Endothelial cell of umbilical vein (primary cell): Measurements from ENCODE around the gene MOCOS. TPM values are rescaled to one million over a fixed set of nuclear protein-coding genes. Genes with fewer than 3 reads are reported as not detected.

Experiments
- BruUV-seq: library from RNA; stranded (reverse); fragments of 400-500 nt; replicated peaks from 2 replicates; lab custom pipeline; 2021; lab: Mats Ljungman, UMichigan
- CTCF ChIA-PET: fragments of 300-600, 350-600 bp; sonication (Branson Sonifier 250); formaldehyde crosslinking; loops from one replicate; lab custom pipeline; 2021; ENCODE audit warnings: antibody characterized with exemption, inconsistent platforms; lab: Charles Lee
- POLR2A ChIA-PET: fragments of 300-600, 350-600 bp; sonication (Branson Sonifier 250); formaldehyde crosslinking; loops from one replicate; lab custom pipeline; 2021; ENCODE audit warnings: antibody characterized with exemption, inconsistent platforms; lab: Charles Lee
- DNase-seq: peaks from one replicate; pipeline ENCODE4 v3.0.0-alpha.2; 2011; ENCODE audit warnings: low read depth, low spot score
- FAIRE-seq: peaks from 2 replicates; lab custom pipeline; 2011; peaks lifted over from hg19 to GRCh38; lab: Jason Lieb, UNC
- H2AFZ ChIP-seq: 2 replicates; pipeline ENCODE4 v1.6.0; 2012; ENCODE audit warnings: low read depth, low read length, control low read depth, inconsistent platforms
- H3K27ac ChIP-seq: 2 replicates; pipeline ENCODE4 v1.5.1; 2011; ENCODE audit warnings: low read depth, mild to moderate bottlenecking, control low read depth, low read length, moderate library complexity; ENCODE audit not compliant: insufficient read depth
- H3K27me3 ChIP-seq, 2 experiments: 2 replicates each; pipeline versions ENCODE4 v1.6.0 to v1.6.1; 2011; ENCODE audit warnings: low read length in 2 of 2, mixed read lengths in 1 of 2; ENCODE audit not compliant: control insufficient read depth in 2 of 2, insufficient read depth in 2 of 2
- H3K36me3 ChIP-seq, 2 experiments: 2 replicates in 1 of 2; 3 replicates in 1 of 2; pipeline ENCODE4 v1.5.1; 2011; ENCODE audit warnings: low read length in 2 of 2, mild to moderate bottlenecking in 1 of 2, moderate library complexity in 1 of 2; ENCODE audit not compliant: control insufficient read depth in 2 of 2, insufficient read depth in 2 of 2; ENCODE audit errors: extremely low read depth in 1 of 2
- H3K4me1 ChIP-seq: 3 replicates; pipeline ENCODE4 v1.5.1; 2011; ENCODE audit warnings: mild to moderate bottlenecking, low read length; ENCODE audit not compliant: control insufficient read depth, insufficient read depth; ENCODE audit errors: extremely low read depth
- H3K4me2 ChIP-seq: 2 replicates; pipeline ENCODE4 v1.6.1; 2011; ENCODE audit warnings: low read length, control low read depth, mixed read lengths; ENCODE audit not compliant: insufficient read depth
- H3K4me3 ChIP-seq, 3 experiments: fragments of 200-600 bp in 1 of 3; sonication (generic), shearing (Covaris generic) in 1 of 3; replicated peaks in 1 of 3; 2 replicates each; pipeline ENCODE4 v1.5.1; 2011 to 2016; ENCODE audit warnings: control low read depth in 3 of 3, low read length in 3 of 3, mild to moderate bottlenecking in 2 of 3, inconsistent platforms in 1 of 3, low read depth in 1 of 3, moderate library complexity in 1 of 3; ENCODE audit not compliant: insufficient read depth in 1 of 3
- H3K79me2 ChIP-seq: 2 replicates; pipeline ENCODE4 v1.6.0; 2012; ENCODE audit warnings: low read length, inconsistent platforms; ENCODE audit not compliant: control insufficient read depth, insufficient read depth
- H3K9ac ChIP-seq: replicated peaks from 2 replicates; pipeline ENCODE3; 2011; ENCODE audit warnings: low read length, control low read depth; ENCODE audit not compliant: insufficient read depth; ENCODE audit errors: extremely low read depth
- H3K9me1 ChIP-seq: replicated peaks from 3 replicates; pipeline ENCODE4 v1.6.0; 2011; ENCODE audit warnings: mild to moderate bottlenecking, low read length; ENCODE audit not compliant: control insufficient read depth, insufficient read depth; ENCODE audit errors: extremely low read depth
- H3K9me3 ChIP-seq: replicated peaks from 2 replicates; pipeline ENCODE4 v1.5.1; 2012; ENCODE audit warnings: low read length, inconsistent platforms; ENCODE audit not compliant: control insufficient read depth, insufficient read depth
- H4K20me1 ChIP-seq: replicated peaks from 2 replicates; pipeline ENCODE3; 2011; ENCODE audit warnings: mild to moderate bottlenecking, low read length; ENCODE audit not compliant: control insufficient read depth, insufficient read depth; ENCODE audit errors: extremely low read depth
- EZH2 ChIP-seq: IDR thresholded peaks from 2 replicates; pipeline ENCODE4 v1.6.1; 2012; ENCODE audit warnings: borderline replicate concordance, low read depth, mild to moderate bottlenecking, moderate library complexity, low read length, inconsistent platforms; ENCODE audit not compliant: severe bottlenecking
- FOS ChIP-seq: IDR thresholded peaks from 2 replicates; pipeline ENCODE4 v1.6.1; 2011; ENCODE audit warnings: mild to moderate bottlenecking, low read length, moderate library complexity, borderline replicate concordance; ENCODE audit not compliant: insufficient read depth
- GATA2 ChIP-seq: IDR thresholded peaks from 2 replicates; pipeline ENCODE4 v1.7.0; 2011; ENCODE audit warnings: low read depth, mild to moderate bottlenecking, moderate library complexity, mixed read lengths, low read length; ENCODE audit not compliant: insufficient read length, insufficient read depth
- JUN ChIP-seq: IDR thresholded peaks from 2 replicates; pipeline ENCODE4 v1.6.1; 2011; ENCODE audit warnings: borderline replicate concordance, low read depth; ENCODE audit not compliant: insufficient read length, insufficient read depth
- MAX ChIP-seq: IDR thresholded peaks from 2 replicates; pipeline ENCODE4 v1.6.1; 2011; ENCODE audit not compliant: insufficient read depth, insufficient read length
- POLR2A ChIP-seq: IDR thresholded peaks from 2 replicates; pipeline ENCODE4 v1.6.1; 2012; ENCODE audit warnings: low read depth, mild to moderate bottlenecking, control low read depth, low read length
- POLR2AphosphoS5 ChIP-seq: IDR thresholded peaks from 2 replicates; pipeline ENCODE4 v1.6.1; 2012; ENCODE audit warnings: low read depth, mild to moderate bottlenecking, control low read depth, low read length, moderate library complexity; ENCODE audit not compliant: insufficient read depth
- dilution Hi-C: fragments of 300-500 bp; cut with MboI; formaldehyde crosslinking; loops from one replicate; pipeline ENCODE4 v1.15.0; 2019; ENCODE audit warnings: low sequenced_read_pairs; ENCODE audit not compliant: extremely low pct_ligation_motif_present
- intact Hi-C: fragments of 100-400 bp; cut with micrococcal nuclease; formaldehyde crosslinking; loops from one replicate; pipeline ENCODE4 v1.10.0; 2022
- polyA plus RNA-seq, 4 experiments: library from polyadenylated mRNA; depleted of rRNA in 3 of 4; stranded (reverse) in 3 of 4; unstranded in 1 of 4; fragments of >200 nt; gene quantifications; 2 replicates each; pipeline versions ENCODE4 v1.2.1 to v1.2.3, GENCODE V29; 2011 to 2012; ENCODE audit warnings: missing spikeins in 1 of 4
- total RNA-seq: library from RNA; stranded (reverse); gene quantifications from 2 replicates; pipeline ENCODE4 v1.2.3, GENCODE V29; 2021
- TF ChIP-seq, protein P1 (sequence below), 2 donors: IDR thresholded peaks; 1 replicate in 1 of 2; 2 replicates in 1 of 2; pipeline ENCODE4 v1.5.1; 2011; ENCODE audit warnings: low read length in 2 of 2, mild to moderate bottlenecking in 2 of 2, moderate library complexity in 2 of 2, control low read depth in 1 of 2, inconsistent platforms in 1 of 2, low read depth in 1 of 2; ENCODE audit not compliant: insufficient read depth in 1 of 2; ENCODE audit errors: extremely low read depth in 1 of 2

The MOCOS gene
- total and polyA plus RNA-seq, 2 donors (not counting 3 experiments of a cell fraction or from before 2014, with no cell fraction given), result 0.18 to 0.88 TPM

GRCh38 chr18:36288689-36289088 lies 101.4 kb downstream of the MOCOS start:
- intact Hi-C loops (loop anchor here (10.0 kb wide), 1 partner anchor 534 kb away; no protein-coding TSS in a partner anchor), dilution Hi-C loops (no loop called here)
- FAIRE-seq (no peak), DNase-seq (no peak)
- H3K4me1 ChIP-seq, result no peaks in the 10 kb centered on the region
- no peaks in the 10 kb centered on the region for H4K20me1 ChIP-seq
- CTCF ChIA-PET, result interaction anchor here (1.1 kb wide), 1 partner anchor 271 kb away, joined by 3 read pairs; no protein-coding TSS in a partner anchor
- no peak overlapping the region for H3K4me3 ChIP-seq
- peaks cover 2 to 7% of the 10 kb centered on the region in 2 experiments for H3K27me3 ChIP-seq
- no peaks in the 10 kb centered on the region for H3K9me3 ChIP-seq
- H3K79me2 ChIP-seq, result no peaks in the 10 kb centered on the region
- no TSS peak for BruUV-seq
- no peaks in the 10 kb centered on the region for H3K36me3 ChIP-seq
- TF ChIP-seq POLR2A (no peak), JUN (no peak), MAX (no peak), GATA2 (no peak), EZH2 (no peak), FOS (no peak), POLR2AphosphoS5 (no peak)
- TF ChIP-seq, protein P1, sequence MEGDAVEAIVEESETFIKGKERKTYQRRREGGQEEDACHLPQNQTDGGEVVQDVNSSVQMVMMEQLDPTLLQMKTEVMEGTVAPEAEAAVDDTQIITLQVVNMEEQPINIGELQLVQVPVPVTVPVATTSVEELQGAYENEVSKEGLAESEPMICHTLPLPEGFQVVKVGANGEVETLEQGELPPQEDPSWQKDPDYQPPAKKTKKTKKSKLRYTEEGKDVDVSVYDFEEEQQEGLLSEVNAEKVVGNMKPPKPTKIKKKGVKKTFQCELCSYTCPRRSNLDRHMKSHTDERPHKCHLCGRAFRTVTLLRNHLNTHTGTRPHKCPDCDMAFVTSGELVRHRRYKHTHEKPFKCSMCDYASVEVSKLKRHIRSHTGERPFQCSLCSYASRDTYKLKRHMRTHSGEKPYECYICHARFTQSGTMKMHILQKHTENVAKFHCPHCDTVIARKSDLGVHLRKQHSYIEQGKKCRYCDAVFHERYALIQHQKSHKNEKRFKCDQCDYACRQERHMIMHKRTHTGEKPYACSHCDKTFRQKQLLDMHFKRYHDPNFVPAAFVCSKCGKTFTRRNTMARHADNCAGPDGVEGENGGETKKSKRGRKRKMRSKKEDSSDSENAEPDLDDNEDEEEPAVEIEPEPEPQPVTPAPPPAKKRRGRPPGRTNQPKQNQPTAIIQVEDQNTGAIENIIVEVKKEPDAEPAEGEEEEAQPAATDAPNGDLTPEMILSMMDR (IDR thresholded peaks at IDR 0.05; ENCODE audit: extremely low read depth in 1 of 2, insufficient read depth in 1 of 2, low read depth in 1 of 2, low read length in 2 of 2), result no peak
- H3K4me2 ChIP-seq, result no peak overlapping the region
- no peak overlapping the region for H3K27ac ChIP-seq
- POLR2A ChIA-PET, result no interaction called here
- H3K9ac ChIP-seq, result no peak overlapping the region
- H3K9me1 ChIP-seq, result no peaks in the 10 kb centered on the region
- H2AFZ ChIP-seq, result no peak overlapping the region
